ENCODE measurements around the gene MRPL34.

Gene MRPL34

DNA sequence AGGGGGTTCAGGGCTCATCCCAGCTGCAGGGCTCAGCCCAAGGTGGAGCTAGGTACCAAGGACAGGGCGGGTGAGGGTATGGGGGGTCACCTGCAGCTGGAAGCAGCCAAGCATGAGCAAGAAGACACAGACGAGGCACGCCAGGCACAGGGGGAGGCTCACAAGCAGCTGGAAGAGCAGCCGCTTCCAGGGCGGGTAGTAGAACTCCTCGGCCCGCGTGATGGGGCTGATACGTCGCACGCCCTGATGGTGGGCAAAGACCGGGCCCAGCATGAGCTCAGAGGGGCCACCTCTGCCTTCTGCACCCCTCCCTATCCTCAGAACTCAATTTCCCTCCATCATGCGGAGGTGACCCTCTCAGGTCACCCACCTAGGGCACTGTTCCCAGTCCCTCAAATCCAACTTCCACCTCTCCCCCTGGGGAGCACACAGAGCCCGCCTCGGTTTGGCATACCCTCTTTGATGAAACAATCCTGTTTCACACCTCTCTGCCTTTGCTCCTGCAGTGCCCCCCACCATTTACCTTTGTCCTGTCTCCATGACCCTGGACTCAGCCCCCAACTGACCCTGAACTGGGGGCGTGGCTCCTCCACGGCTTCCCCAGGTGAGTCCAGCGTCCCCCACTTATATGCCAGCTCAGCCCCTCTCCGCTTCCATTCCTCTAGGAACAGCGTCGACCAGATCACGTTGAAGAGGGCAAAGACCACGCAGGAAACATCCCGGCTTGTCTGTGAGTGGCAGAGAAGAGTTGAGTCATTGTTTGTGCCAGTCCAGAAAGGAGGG is 24.8 kb downstream of the MRPL34 start:
- no peak for DNase-seq (ENCODE audit: insufficient read length, low spot score)
- TF ChIP-seq, protein P1, sequence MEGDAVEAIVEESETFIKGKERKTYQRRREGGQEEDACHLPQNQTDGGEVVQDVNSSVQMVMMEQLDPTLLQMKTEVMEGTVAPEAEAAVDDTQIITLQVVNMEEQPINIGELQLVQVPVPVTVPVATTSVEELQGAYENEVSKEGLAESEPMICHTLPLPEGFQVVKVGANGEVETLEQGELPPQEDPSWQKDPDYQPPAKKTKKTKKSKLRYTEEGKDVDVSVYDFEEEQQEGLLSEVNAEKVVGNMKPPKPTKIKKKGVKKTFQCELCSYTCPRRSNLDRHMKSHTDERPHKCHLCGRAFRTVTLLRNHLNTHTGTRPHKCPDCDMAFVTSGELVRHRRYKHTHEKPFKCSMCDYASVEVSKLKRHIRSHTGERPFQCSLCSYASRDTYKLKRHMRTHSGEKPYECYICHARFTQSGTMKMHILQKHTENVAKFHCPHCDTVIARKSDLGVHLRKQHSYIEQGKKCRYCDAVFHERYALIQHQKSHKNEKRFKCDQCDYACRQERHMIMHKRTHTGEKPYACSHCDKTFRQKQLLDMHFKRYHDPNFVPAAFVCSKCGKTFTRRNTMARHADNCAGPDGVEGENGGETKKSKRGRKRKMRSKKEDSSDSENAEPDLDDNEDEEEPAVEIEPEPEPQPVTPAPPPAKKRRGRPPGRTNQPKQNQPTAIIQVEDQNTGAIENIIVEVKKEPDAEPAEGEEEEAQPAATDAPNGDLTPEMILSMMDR (IDR thresholded peaks at IDR 0.05; ENCODE audit: insufficient read depth, missing control alignments) = no peak
- FAIRE-seq = no peak

DNA sequence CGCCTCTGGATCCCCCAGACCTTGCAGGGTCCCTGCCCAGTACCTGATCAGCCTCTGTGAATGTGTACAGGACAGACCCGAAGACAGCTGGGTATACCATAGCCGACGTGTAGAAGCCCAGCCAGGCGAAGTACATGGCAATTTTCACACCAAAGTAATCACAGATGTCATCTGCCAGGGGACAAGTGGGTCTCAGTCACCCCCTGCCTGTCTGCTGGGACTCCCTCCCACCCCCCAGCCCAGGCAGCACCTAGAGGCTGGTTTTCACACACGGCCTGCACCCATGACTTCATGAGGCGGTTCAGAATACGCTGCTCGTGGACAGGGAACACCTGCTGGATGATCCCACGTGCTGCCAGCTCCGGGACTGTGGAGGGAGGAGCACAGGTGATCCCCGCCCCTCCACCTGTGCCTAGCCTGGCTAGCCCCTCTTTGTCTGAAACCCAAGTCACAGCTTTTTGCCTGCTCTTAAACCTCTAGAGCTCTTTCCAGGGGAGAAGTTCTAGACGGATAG is 25.4 kb downstream of the MRPL34 start:
- TF ChIP-seq, protein P1 (IDR thresholded peaks at IDR 0.05; ENCODE audit: insufficient read depth, missing control alignments) = no peak
- FAIRE-seq = no peak
- DNase-seq (ENCODE audit: insufficient read length, low spot score) = no peak

DNA sequence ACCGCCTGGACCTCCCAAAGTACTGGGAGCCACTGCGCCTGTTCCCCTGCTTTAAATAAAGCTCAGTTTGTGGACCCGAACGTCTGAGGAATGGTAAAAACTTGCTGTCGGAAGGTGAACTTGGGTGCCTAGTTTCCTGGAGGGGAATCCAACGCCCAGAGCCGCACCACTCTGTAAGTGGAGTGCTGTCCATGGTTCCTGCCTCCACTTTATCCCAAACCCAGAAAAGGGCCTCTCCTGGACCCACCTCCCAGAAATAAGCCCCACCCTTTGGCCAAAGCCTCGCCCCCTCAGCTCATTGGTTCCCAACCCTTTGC is 26.6 kb downstream of the MRPL34 start:
- FAIRE-seq (no peak), DNase-seq (ENCODE audit: insufficient read length, low spot score) (no peak)
- TF ChIP-seq, protein P1 (IDR thresholded peaks at IDR 0.05; ENCODE audit: insufficient read depth, missing control alignments) = no peak

GRCh38 chr19:17332677-17333581 is 27.3 kb downstream of the MRPL34 start:
- DNase-seq (ENCODE audit: insufficient read length, low spot score) (no peak), FAIRE-seq (no peak)

DNA sequence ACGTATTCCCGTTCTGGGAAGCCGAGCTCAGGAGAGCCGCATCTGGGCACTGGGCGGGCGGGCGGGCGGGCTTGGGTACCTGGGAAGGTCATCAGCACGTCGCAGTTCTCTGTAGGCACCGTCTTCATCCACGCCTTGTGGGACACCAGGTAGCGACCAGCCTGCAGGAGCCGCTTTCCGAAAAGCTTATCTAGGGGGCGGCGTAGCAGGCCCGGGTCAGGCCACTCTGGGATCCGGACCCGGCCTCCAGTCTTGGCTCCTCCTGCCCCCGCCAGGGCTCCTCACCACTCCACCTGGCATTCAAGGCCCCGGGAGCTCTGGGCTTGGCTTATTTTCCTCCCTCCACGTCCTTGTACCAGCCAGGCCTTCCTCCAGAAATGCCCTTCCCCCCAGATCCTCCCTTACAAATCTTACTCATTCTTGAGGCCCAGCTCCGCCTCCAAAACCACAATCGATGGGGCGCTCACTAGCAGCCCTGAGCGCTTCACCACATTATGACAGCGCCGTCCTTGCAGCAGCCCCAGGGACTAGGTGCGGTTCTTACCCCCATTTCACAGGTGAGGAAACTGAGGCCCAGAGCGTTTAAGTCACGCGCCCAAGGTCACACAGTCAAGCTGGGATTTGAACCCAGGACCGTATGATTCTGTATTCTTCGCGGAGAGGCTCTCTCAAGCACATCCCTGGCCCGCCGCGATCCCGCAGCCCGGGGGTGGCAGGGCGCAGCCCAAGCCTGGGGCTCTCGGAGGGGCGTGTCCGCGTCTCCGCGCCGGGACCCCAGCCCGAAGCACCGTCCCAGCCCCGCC is 28.1 kb downstream of the MRPL34 start:
- no peak for DNase-seq (ENCODE audit: insufficient read length, low spot score)
- TF ChIP-seq, protein P1 (IDR thresholded peaks at IDR 0.05; ENCODE audit: insufficient read depth, missing control alignments) = no peak
- no peak for FAIRE-seq

More at GRCh38 chr19:17332677-17333581, 27.3 kb downstream of the MRPL34 start:
- TF ChIP-seq, protein P1 (IDR thresholded peaks at IDR 0.05; ENCODE audit: insufficient read depth, missing control alignments) = no peak

GRCh38 chr19:17334414-17335409 is 29.0 kb downstream of the MRPL34 start, which contains the start of gene ANO8:
TSS of gene ANO8 (minus strand) at chr19:17334855. CDS start at chr19:17334670, 185 bp downstream.
- DNase-seq (ENCODE audit: insufficient read length, low spot score) (peak; percentile 97), FAIRE-seq (no peak)
- TF ChIP-seq, protein P1 (IDR thresholded peaks at IDR 0.05; ENCODE audit: insufficient read depth, missing control alignments) = no peak
